ENCODE data around the gene MMP26.

The MMP26 gene

GRCh38 chr11:4682623-4683419 is 21.8 kb upstream of the MMP26 start:
- no peak for TF ChIP-seq CTCF (IDR thresholded peaks at IDR 0.05; ENCODE audit: borderline replicate concordance, extremely low read depth, low read length, poor library complexity, severe bottlenecking)
- TF ChIP-seq EZH2 (IDR thresholded peaks at IDR 0.05; ENCODE audit: borderline replicate concordance, low read depth, low read length, severe bottlenecking) = no peak

GRCh38 chr11:4684631-4685285 is 19.8 kb upstream of the MMP26 start:
- Histone ChIP-seq H2AFZ (ENCODE audit: low read depth, low read length) (no peak overlapping the region), H3K27me3 (ENCODE audit: insufficient read depth, low read length, poor library complexity) (peaks cover 4% of the 10 kb centered on the region), H3K36me3 (ENCODE audit: insufficient read depth, low read length) (no peaks in the 10 kb centered on the region), H3K79me2 (ENCODE audit: insufficient read depth, low read length) (no peaks in the 10 kb centered on the region), H3K27ac (ENCODE audit: low read length) (no peak overlapping the region), H3K4me1 (ENCODE audit: insufficient read depth, low read length) (no peaks in the 10 kb centered on the region), H4K20me1 (ENCODE audit: insufficient read depth, low read length) (no peaks in the 10 kb centered on the region), H3K4me3 (ENCODE audit: low read depth in 1 of 2, low read length in 2 of 2) (no peak overlapping the region), H3K4me2 (ENCODE audit: insufficient read depth, low read length) (no peak overlapping the region), H3K9me3 (ENCODE audit: insufficient read depth, low read length, severe bottlenecking) (no peaks in the 10 kb centered on the region), H3K9ac (ENCODE audit: low read depth, low read length) (no peak overlapping the region)
- ATAC-seq (ENCODE audit: insufficient read depth, low read depth) (no peak), DNase-seq (no peak)
- TF ChIP-seq EZH2 (IDR thresholded peaks at IDR 0.05; ENCODE audit: borderline replicate concordance, low read depth, low read length, severe bottlenecking) = no peak
- no peak for TF ChIP-seq CTCF (IDR thresholded peaks at IDR 0.05; ENCODE audit: borderline replicate concordance, extremely low read depth, low read length, poor library complexity, severe bottlenecking)

More at GRCh38 chr11:4682623-4683419, 21.8 kb upstream of the MMP26 start:
- H3K4me1 ChIP-seq (ENCODE audit: insufficient read depth, low read length) = no peaks in the 10 kb centered on the region
- H3K36me3 ChIP-seq (ENCODE audit: insufficient read depth, low read length) = no peaks in the 10 kb centered on the region
- no peak for ATAC-seq (ENCODE audit: insufficient read depth, low read depth)
- no peak overlapping the region for H3K4me3 ChIP-seq (ENCODE audit: low read depth in 1 of 2, low read length in 2 of 2)
- no peaks in the 10 kb centered on the region for H4K20me1 ChIP-seq (ENCODE audit: insufficient read depth, low read length)
- no peak for DNase-seq
- H3K27ac ChIP-seq (ENCODE audit: low read length) = no peak overlapping the region
- H3K9ac ChIP-seq (ENCODE audit: low read depth, low read length) = no peak overlapping the region
- no peaks in the 10 kb centered on the region for H3K9me3 ChIP-seq (ENCODE audit: insufficient read depth, low read length, severe bottlenecking)
- no peaks in the 10 kb centered on the region for H3K79me2 ChIP-seq (ENCODE audit: insufficient read depth, low read length)
- no peak overlapping the region for H2AFZ ChIP-seq (ENCODE audit: low read depth, low read length)
- peaks cover 4% of the 10 kb centered on the region for H3K27me3 ChIP-seq (ENCODE audit: insufficient read depth, low read length, poor library complexity)
- H3K4me2 ChIP-seq (ENCODE audit: insufficient read depth, low read length) = no peak overlapping the region

- no peak overlapping the region for H3K27ac ChIP-seq (ENCODE audit: low read length)
- TF ChIP-seq CTCF (IDR thresholded peaks at IDR 0.05; ENCODE audit: borderline replicate concordance, extremely low read depth, low read length, poor library complexity, severe bottlenecking) (no peak), EZH2 (IDR thresholded peaks at IDR 0.05; ENCODE audit: borderline replicate concordance, low read depth, low read length, severe bottlenecking) (no peak)
- no peak for DNase-seq
- H3K4me1 ChIP-seq (ENCODE audit: insufficient read depth, low read length) = no peaks in the 10 kb centered on the region
- ATAC-seq (ENCODE audit: insufficient read depth, low read depth) = no peak
- no peak overlapping the region for H3K9ac ChIP-seq (ENCODE audit: low read depth, low read length)
- no peak overlapping the region for H3K4me3 ChIP-seq (ENCODE audit: low read depth in 1 of 2, low read length in 2 of 2)
- H3K79me2 ChIP-seq (ENCODE audit: insufficient read depth, low read length) = no peaks in the 10 kb centered on the region
- no peak overlapping the region for H2AFZ ChIP-seq (ENCODE audit: low read depth, low read length)
- no peaks in the 10 kb centered on the region for H3K9me3 ChIP-seq (ENCODE audit: insufficient read depth, low read length, severe bottlenecking)
- peaks cover 9% of the 10 kb centered on the region for H3K27me3 ChIP-seq (ENCODE audit: insufficient read depth, low read length, poor library complexity)
- H3K4me2 ChIP-seq (ENCODE audit: insufficient read depth, low read length) = no peak overlapping the region
- H3K36me3 ChIP-seq (ENCODE audit: insufficient read depth, low read length) = no peaks in the 10 kb centered on the region
- H4K20me1 ChIP-seq (ENCODE audit: insufficient read depth, low read length) = no peaks in the 10 kb centered on the region
Observed at GRCh38 chr11:4695442-4695841, 9.1 kb upstream of the MMP26 start.

Measured in DND-41 (cell line).